Left colon (tissue), 2 donors: ENCODE results near the gene AAMP. TPM values are rescaled to one million over a fixed set of nuclear protein-coding genes. Genes with fewer than 3 reads are reported as not detected.
A peak's percentile ranks its signal among the peaks of the same experiment; 100 is the strongest.
"Not testable (repeated sequence)": the region's sequence is repeated elsewhere in the genome, so short reads cannot be mapped to it uniquely, and the experiment has no call there.

Experiments used
- ATAC-seq: fragments of 200-7000 bp; cut with Tn5 transposase; one replicate; pipeline ENCODE4 v1.9.1; 2020; ENCODE audit warnings: mild to moderate bottlenecking, moderate library complexity
- DNase-seq, 2 donors: peaks; one replicate each; pipeline ENCODE4 v3.0.0-alpha.2; 2020
- intact Hi-C, 2 donors: fragments of 100-400 bp; cut with DNase I in 1 of 2; cut with micrococcal nuclease in 1 of 2; formaldehyde crosslinking; loops; one replicate each; pipeline versions ENCODE4 v1.11.2 to v1.14.0; 2022; cut with DNase I, micrococcal nuclease
- long read RNA-seq: library from polyadenylated mRNA; unstranded; transcript quantifications from one replicate; pipeline ENCODE4 v2.0.0, GENCODE V29; 2021
- total RNA-seq, 2 donors: library from RNA; stranded (reverse); fragmentation: NEBNext Ultra II Directional; extraction: Animal tissue kit (Norgen Biotek cat#: 25700); gene quantifications; one replicate each; pipeline ENCODE4 v1.2.1, GENCODE V29; 2021
- donor health status: DM: no; HTN: no; CAD: no.
- donor health status: DM: yes; HTN: yes; CAD: no.

AAMP gene
- 10 to 100 TPM; 96.2 to 97.2 TPM for total RNA-seq
- long read RNA-seq, transcript AAMP-202 (10 exons, 1,761 nt): minor isoform, 7 of 333 reads
- long read RNA-seq, transcript AAMP-204 (11 exons, 1,804 nt): minor isoform, 49 of 333 reads
- long read RNA-seq, transcript AAMP-201 (11 exons, 1,886 nt): major isoform, 248 of 333 reads
- long read RNA-seq, partial matches to known transcripts: 10 of 333 reads
- long read RNA-seq, other reads (novel, unspliced or antisense): 16 of 333 reads

GRCh38 chr2:218269900-218270720 lies at the start of gene AAMP, which contains the start of gene PNKD:
Gene AAMP (minus strand): TSS chr2:218270137. CDS start chr2:218270086, 51 bp downstream.
Gene PNKD (plus strand): TSS chr2:218270519. CDS start chr2:218270536, 17 bp downstream.
- DNase-seq (peak; percentile 100), ATAC-seq (peak; percentile 73)
- intact Hi-C loops: loop anchor here in 1 of 2 donors (5.0 kb wide), 1 partner anchor 83 kb away; no protein-coding TSS in a partner anchor

- intact Hi-C loops: no loop called here
- no peak for DNase-seq
- ATAC-seq: no peak
Observed at GRCh38 chr2:218318241-218318640, 48.3 kb upstream of the AAMP start.

GRCh38 chr2:218317835-218318234 lies 47.9 kb upstream of the AAMP start:
- DNase-seq (no peak), ATAC-seq (no peak)
- intact Hi-C loops: no loop called here

- ATAC-seq: no peak
- intact Hi-C loops: no loop called here
- DNase-seq: no peak
Observed at GRCh38 chr2:218317303-218317630, 47.3 kb upstream of the AAMP start.

GRCh38 chr2:218315397-218315796 lies 45.5 kb upstream of the AAMP start:
- no peak for DNase-seq
- no peak for ATAC-seq
- intact Hi-C loops: no loop called here

- ATAC-seq, intact Hi-C loops, DNase-seq: not testable (repeated sequence)
Observed at GRCh38 chr2:218314764-218315163, 44.8 kb upstream of the AAMP start.

- no peak for DNase-seq
- no peak for ATAC-seq
- intact Hi-C loops: no loop called here
Observed at GRCh38 chr2:218313356-218313755, 43.4 kb upstream of the AAMP start.

- ATAC-seq: peak; percentile 83
- peak in 1 of 2 donors; percentile 72 for DNase-seq
- intact Hi-C loops: no loop called here
Observed at GRCh38 chr2:218312267-218312756, 42.4 kb upstream of the AAMP start.

- intact Hi-C loops, DNase-seq: not testable (repeated sequence)
- peak; percentile 59 for ATAC-seq
Observed at GRCh38 chr2:218311541-218312266, 41.8 kb upstream of the AAMP start.

GRCh38 chr2:218310853-218311540 lies 41.1 kb upstream of the AAMP start:
- peak; percentile 46 for ATAC-seq
- intact Hi-C loops: no loop called here
- no peak for DNase-seq

GRCh38 chr2:218307415-218308090 lies 37.6 kb upstream of the AAMP start:
- ATAC-seq: no peak
- DNase-seq: no peak
- intact Hi-C loops: loop anchor here in 1 of 2 donors (10.0 kb wide), 1 partner anchor 47 kb away; the partner anchor contains the start of gene CATIP

- intact Hi-C loops: loop anchor here in 1 of 2 donors (10.0 kb wide), 1 partner anchor 48 kb away; the partner anchor contains the start of gene CATIP
- ATAC-seq (no peak), DNase-seq (no peak)
Observed at GRCh38 chr2:218306184-218306920, 36.4 kb upstream of the AAMP start.

- intact Hi-C loops: loop anchor here in 1 of 2 donors (10.0 kb wide), 1 partner anchor 49 kb away; the partner anchor contains the start of gene CATIP
- DNase-seq (no peak), ATAC-seq (no peak)
Observed at GRCh38 chr2:218305383-218305782, 35.4 kb upstream of the AAMP start.

- intact Hi-C loops: loop anchor here (5.0 to 10.0 kb wide), 3 partner anchors 54 to 96 kb away; partner anchors contain the start of genes CATIP (in 2 of the 2) and CTDSP1 (in 1 of the 2)
- ATAC-seq (peak; percentile 86), DNase-seq (peak; percentile 86 to 89)
Observed at GRCh38 chr2:218301176-218301819, 31.4 kb upstream of the AAMP start.

- no peak for DNase-seq
- peak; percentile 23 for ATAC-seq
Observed at GRCh38 chr2:218300141-218300540, 30.2 kb upstream of the AAMP start.

GRCh38 chr2:218298314-218298875 lies 28.5 kb upstream of the AAMP start:
- intact Hi-C loops: no loop called here
- no peak for DNase-seq
- ATAC-seq: no peak

More at GRCh38 chr2:218300141-218300540, 30.2 kb upstream of the AAMP start:
- intact Hi-C loops: loop anchor here (5.0 to 10.0 kb wide), 3 partner anchors 55 to 97 kb away; partner anchors contain the start of genes CATIP (in 2 of the 2) and CTDSP1 (in 1 of the 2)
